Measurements from ENCODE around the gene PGAM2.
"Not testable (repeated sequence)": the region's sequence is repeated elsewhere in the genome, so short reads cannot be mapped to it uniquely, and the experiment has no call there.

PGAM2 gene

DNA sequence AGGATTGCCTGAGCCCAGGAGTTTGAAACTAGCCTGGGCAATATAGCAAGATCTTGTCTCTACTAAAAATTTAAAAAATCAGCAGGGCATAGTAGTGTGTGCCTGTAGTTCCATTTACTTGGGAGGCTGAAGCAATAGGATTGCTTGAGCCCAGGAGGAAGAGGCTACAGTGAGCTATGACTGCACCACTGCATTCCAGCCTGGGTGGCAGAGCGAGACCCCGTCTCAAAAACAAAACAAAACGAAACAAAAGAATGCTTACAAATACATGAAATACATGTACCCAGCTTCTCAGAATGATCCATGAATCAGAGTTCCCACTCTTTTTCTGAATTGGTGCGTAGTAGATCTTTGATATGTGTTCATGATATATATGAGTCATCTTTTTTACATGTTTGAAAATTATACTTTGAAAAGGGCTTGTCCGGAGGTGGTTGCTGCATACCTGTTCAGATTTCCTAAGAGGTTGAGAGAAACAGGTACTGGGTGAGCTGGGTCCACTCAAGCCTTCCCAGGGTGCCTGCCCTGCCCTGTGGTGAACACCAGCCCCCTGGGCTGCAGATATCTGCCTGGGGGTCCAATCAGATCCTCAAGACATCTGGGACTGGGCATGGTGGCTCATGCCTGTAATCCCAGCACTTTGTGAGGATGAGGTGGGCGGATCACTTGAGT, 42.4 kb downstream of the PGAM2 start:
- DNase-seq (ENCODE audit: low read depth), result not testable (repeated sequence)

DNA sequence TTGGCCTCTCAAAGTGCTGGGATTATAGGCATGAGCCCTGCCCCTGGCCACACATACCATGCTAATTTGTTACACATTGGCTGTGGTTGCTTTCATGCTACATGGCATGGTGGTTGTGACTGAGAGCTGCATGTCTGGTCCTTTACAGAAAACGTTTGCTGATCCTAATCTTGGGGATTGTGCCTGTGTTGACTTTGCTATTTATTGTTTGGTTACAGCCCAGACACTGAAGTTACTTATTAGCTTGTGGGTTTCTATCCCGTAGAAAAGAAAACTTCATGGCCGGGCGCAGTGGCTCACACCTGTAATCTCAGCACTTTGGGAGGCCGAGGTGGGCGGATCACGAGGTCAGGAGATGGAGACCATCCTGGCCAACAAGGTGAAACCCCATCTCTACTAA, 43.3 kb downstream of the PGAM2 start:
- DNase-seq (ENCODE audit: low read depth), result not testable (repeated sequence)

DNA sequence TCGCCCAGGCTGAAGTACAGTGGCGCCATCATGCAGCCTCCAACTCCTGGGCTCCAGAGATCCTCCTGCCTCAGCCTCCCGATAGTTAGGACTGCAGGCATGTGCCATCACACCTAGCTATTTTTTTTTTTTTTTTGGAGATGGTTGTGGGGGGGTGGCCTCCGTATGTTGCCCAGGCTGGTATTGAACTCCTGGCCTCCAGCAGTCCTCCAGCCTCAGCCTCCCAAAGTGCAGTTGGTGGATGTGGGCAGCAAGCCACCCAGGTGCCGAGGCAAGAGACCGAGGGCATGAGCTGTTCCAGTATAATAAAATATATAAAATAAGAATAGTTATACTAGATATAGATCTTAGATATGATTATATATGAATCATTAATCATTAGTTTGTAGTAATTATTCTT, 45.5 kb downstream of the PGAM2 start:
- not testable (repeated sequence) for DNase-seq (ENCODE audit: low read depth)

DNA sequence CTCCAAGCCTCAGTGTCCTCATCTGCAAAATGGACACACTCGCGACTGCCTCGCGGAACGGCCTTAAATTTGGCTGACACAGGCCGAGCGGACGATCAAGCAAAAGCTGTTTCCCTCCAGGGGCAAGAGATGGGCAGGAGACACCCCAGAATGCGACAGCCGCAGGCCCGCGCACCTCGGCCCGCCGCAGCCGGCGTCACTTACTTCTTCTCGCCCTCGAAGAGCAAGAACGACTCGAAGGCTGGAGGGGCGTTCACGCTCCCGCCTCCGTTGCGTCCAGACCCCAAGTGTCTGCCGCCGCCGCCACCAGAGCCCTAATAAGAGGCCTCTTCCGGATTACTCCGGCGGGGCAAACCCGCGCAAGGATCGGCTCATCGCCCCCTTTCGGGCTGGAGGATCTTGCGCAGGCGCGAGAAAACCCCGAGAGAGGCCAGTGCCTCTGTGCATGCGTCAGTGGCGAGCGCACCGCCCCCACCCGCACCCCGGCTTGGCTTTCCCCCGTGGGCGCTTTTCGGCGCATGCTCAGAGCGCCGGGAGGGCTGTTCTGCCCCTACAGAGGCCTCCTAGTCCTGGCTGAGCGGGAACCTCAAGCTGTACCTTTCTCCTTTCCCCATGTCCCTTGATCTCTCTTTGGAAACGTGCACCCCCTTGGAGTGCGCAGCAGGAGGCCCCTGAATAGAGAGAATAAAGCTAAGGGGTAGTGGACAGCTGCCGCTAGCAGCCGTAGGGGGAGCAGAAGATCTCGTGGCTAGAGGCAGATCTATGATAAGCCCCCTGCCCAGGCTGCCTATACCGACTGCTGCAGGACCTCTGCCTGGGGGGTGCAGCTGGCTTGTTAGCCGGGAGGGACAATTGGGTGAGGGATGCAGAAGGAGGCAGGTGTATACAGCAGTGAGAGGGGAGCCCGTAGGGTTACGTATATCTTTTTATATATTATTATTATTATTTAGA, 46.2 kb downstream of the PGAM2 start:
- peak; percentile 99 for DNase-seq (ENCODE audit: low read depth)

DNA sequence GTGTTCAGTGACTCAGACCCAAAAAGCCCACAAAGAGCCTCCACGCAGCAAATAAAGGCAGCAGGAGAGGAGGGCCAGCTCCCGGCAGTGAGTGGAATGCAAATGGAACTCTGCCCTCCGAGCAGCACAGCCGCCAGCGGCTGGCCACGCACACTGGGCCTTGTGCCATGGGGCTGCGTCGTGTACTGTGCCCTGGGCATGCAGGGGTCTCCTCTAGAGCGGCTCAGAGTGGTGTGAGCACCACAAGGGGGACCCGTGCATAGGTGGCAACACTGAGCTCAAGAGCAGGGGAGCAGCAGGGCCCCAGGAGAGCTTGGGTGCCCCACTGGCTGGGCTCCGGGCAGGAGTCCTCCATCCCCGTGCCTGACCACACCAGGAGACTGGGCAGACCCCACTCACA, 50.3 kb downstream of the PGAM2 start:
- DNase-seq (ENCODE audit: low read depth), result not testable (repeated sequence)

Data from stimulated activated CD8-positive, alpha-beta memory T cell treated with anti-CD3 and anti-CD28 coated beads, Interleukin-12 subunit alpha, Interleukin-12 subunit beta, amount 100 ng/mL, for 1 hour (primary cell).